Suprapubic skin (tissue), 4 donors: ENCODE data around the gene SDC4.

Source experiments
- CTCF ChIP-seq, 2 donors: fragments of 200-600 bp in 1 of 2; fragments of 450-650 bp in 1 of 2; sonication (generic) in 1 of 2; IDR thresholded peaks; one replicate each; pipeline ENCODE4 v1.5.1; 2016 to 2019; ENCODE audit warnings: antibody characterized with exemption in 2 of 2, mild to moderate bottlenecking in 1 of 2, moderate library complexity in 1 of 2
- POLR2A ChIP-seq, 2 donors: fragments of 450-650 bp; IDR thresholded peaks; one replicate each; pipeline ENCODE4 v1.6.1; 2017; ENCODE audit warnings: antibody characterized with exemption in 2 of 2, mild to moderate bottlenecking in 2 of 2, moderate library complexity in 2 of 2
- POLR2AphosphoS5 ChIP-seq, 3 donors: sonication (generic); formaldehyde crosslinking; IDR thresholded peaks; one replicate each; pipeline ENCODE4 v1.6.1; 2017; ENCODE audit warnings: antibody characterized with exemption in 3 of 3

- no peak for TF ChIP-seq POLR2A (IDR thresholded peaks at IDR 0.05)
- no peak for TF ChIP-seq CTCF (IDR thresholded peaks at IDR 0.05)
- no peak for TF ChIP-seq POLR2AphosphoS5 (IDR thresholded peaks at IDR 0.05)
Measured at GRCh38 chr20:45342855-45343531, 5.2 kb downstream of the SDC4 start.
